ENCODE measurements around the gene ZFPM1. TPM values are rescaled to one million over a fixed set of nuclear protein-coding genes. Genes with fewer than 3 reads are reported as not detected.

Gene ZFPM1
- total RNA-seq, 1 experiment from 2014 or later = 14.6 TPM

DNA sequence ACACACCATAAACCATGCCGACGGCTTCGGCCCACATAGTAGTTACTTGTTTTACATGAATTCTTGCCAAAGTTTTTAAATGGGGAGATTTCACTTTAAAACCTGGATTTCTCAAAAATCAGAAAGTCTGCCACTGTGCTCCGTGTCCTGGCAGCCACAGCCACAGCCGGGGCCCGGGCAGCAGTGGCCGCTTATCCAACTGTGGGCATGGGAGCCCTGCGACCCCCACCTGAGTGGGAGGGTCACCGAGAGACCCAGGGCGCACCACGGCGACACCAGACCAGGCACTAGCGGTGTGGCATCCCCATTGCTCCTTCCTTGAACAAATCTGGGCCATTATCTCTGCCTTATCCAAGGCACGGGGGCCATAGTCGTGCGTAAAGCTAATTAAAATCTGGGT lies 40.3 kb upstream of the ZFPM1 start:
- TF ChIP-seq SRF (IDR thresholded peaks at IDR 0.05; ENCODE audit: low read depth) (no peak), CBX3 (IDR thresholded peaks at IDR 0.05; ENCODE audit: low read depth) (no peak), ZNF274 (IDR thresholded peaks at IDR 0.05; ENCODE audit: low read depth, low read length) (no peak), SIN3A (IDR thresholded peaks at IDR 0.05; ENCODE audit: low read depth) (no peak), ELF1 (IDR thresholded peaks at IDR 0.05; ENCODE audit: borderline replicate concordance, low read depth) (no peak)
- Histone ChIP-seq H3K4me1 (ENCODE audit: control insufficient read depth in 1 of 2, insufficient read depth in 2 of 2, low read length in 2 of 2) (no peaks in the 10 kb centered on the region), H3K4me3 (replicated peaks in 1 of 2; ENCODE audit: low read depth in 1 of 2, low read length in 2 of 2) (no peak overlapping the region), H3K27me3 (ENCODE audit: insufficient read depth, low read length) (no peaks in the 10 kb centered on the region), H3K36me3 (ENCODE audit: control insufficient read depth in 1 of 2, insufficient read depth in 2 of 2, low read length in 2 of 2) (no peaks in the 10 kb centered on the region), H3K9ac (ENCODE audit: low read length) (no peak overlapping the region), H2AFZ (ENCODE audit: low read depth, low read length, poor library complexity, severe bottlenecking) (no peak overlapping the region), H4K20me1 (ENCODE audit: insufficient read depth) (no peaks in the 10 kb centered on the region), H3K4me2 (ENCODE audit: low read length) (no peak overlapping the region), H3K9me3 (ENCODE audit: control insufficient read depth in 1 of 2, insufficient read depth in 1 of 2, low read depth in 1 of 2, low read length in 2 of 2) (no peaks in the 10 kb centered on the region), H3K27ac (ENCODE audit: low read depth, low read length) (no peak overlapping the region), H3K79me2 (ENCODE audit: insufficient read depth, low read length) (no peaks in the 10 kb centered on the region), H3K9me2 (ENCODE audit: insufficient read depth) (no peaks in the 10 kb centered on the region)
- ChIA-PET CTCF (no interaction called here), RAD21 (ENCODE audit: low non-redundant PET in 1 of 2, low total read pairs in 2 of 2, uncharacterized antibody in 2 of 2, unreplicated experiment in 2 of 2) (no interaction called here), POLR2A (no interaction called here)
- intact Hi-C loops (cut with micrococcal nuclease) = no loop called here
- DNase-seq (ENCODE audit: low read depth, low spot score) = no peak
- BruUV-seq (replicated peaks) = no TSS peak
- ATAC-seq = no peak

DNA sequence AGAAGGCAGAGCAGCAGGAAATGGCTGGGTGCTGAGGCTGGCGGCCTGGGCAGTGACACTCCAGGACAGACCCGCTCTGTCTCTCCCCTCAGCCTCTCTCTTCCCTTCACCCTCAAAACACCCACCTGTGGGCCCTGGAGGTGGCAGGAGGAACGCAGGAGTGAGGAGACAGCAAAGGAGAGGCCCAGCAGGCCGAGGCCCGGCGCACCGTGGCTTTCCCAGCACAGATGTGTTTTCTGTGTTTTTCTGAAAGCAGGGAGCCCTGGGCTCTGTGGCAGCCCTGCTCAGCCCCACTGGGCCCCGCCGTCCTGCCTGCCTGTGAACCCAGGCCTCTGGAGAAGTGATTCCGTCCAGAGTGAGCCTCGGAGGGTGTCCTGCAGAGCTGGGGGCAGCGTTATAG lies 39.8 kb upstream of the ZFPM1 start:
- no peak overlapping the region for H3K4me2 ChIP-seq (ENCODE audit: low read length)
- ATAC-seq (no peak), DNase-seq (ENCODE audit: low read depth, low spot score) (no peak)
- H3K27ac ChIP-seq (ENCODE audit: low read depth, low read length) = no peak overlapping the region
- ChIA-PET RAD21 (ENCODE audit: low non-redundant PET in 1 of 2, low total read pairs in 2 of 2, uncharacterized antibody in 2 of 2, unreplicated experiment in 2 of 2) (no interaction called here), POLR2A (no interaction called here), CTCF (no interaction called here)
- no peak overlapping the region for H2AFZ ChIP-seq (ENCODE audit: low read depth, low read length, poor library complexity, severe bottlenecking)
- no TSS peak for BruUV-seq (replicated peaks)
- H3K36me3 ChIP-seq (ENCODE audit: control insufficient read depth in 1 of 2, insufficient read depth in 2 of 2, low read length in 2 of 2) = no peaks in the 10 kb centered on the region
- H4K20me1 ChIP-seq (ENCODE audit: insufficient read depth) = no peaks in the 10 kb centered on the region
- no peaks in the 10 kb centered on the region for H3K27me3 ChIP-seq (ENCODE audit: insufficient read depth, low read length)
- H3K4me1 ChIP-seq (ENCODE audit: control insufficient read depth in 1 of 2, insufficient read depth in 2 of 2, low read length in 2 of 2) = no peaks in the 10 kb centered on the region
- H3K9me3 ChIP-seq (ENCODE audit: control insufficient read depth in 1 of 2, insufficient read depth in 1 of 2, low read depth in 1 of 2, low read length in 2 of 2) = no peaks in the 10 kb centered on the region
- intact Hi-C loops (cut with micrococcal nuclease) = no loop called here
- no peak overlapping the region for H3K9ac ChIP-seq (ENCODE audit: low read length)
- no peaks in the 10 kb centered on the region for H3K9me2 ChIP-seq (ENCODE audit: insufficient read depth)
- TF ChIP-seq JUND (IDR thresholded peaks at IDR 0.05) (no peak), SP1 (IDR thresholded peaks at IDR 0.05; ENCODE audit: low read depth) (no peak), RAD21 (IDR thresholded peaks at IDR 0.05; ENCODE audit: low read depth) (no peak), EZH2 (IDR thresholded peaks at IDR 0.05) (no peak), POLR2AphosphoS5 (IDR thresholded peaks at IDR 0.05; ENCODE audit: low read depth, low read length) (no peak)
- TF ChIP-seq, protein P1, sequence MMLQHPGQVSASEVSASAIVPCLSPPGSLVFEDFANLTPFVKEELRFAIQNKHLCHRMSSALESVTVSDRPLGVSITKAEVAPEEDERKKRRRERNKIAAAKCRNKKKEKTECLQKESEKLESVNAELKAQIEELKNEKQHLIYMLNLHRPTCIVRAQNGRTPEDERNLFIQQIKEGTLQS (IDR thresholded peaks at IDR 0.05) = no peak
- TF ChIP-seq, protein P2, sequence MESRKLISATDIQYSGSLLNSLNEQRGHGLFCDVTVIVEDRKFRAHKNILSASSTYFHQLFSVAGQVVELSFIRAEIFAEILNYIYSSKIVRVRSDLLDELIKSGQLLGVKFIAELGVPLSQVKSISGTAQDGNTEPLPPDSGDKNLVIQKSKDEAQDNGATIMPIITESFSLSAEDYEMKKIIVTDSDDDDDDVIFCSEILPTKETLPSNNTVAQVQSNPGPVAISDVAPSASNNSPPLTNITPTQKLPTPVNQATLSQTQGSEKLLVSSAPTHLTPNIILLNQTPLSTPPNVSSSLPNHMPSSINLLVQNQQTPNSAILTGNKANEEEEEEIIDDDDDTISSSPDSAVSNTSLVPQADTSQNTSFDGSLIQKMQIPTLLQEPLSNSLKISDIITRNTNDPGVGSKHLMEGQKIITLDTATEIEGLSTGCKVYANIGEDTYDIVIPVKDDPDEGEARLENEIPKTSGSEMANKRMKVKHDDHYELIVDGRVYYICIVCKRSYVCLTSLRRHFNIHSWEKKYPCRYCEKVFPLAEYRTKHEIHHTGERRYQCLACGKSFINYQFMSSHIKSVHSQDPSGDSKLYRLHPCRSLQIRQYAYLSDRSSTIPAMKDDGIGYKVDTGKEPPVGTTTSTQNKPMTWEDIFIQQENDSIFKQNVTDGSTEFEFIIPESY (IDR thresholded peaks at IDR 0.05; ENCODE audit: extremely low read depth, insufficient replicate concordance, low read length) = no peak
- no peak overlapping the region for H3K4me3 ChIP-seq (replicated peaks in 1 of 2; ENCODE audit: low read depth in 1 of 2, low read length in 2 of 2)
- H3K79me2 ChIP-seq (ENCODE audit: insufficient read depth, low read length) = no peaks in the 10 kb centered on the region

Measured in HCT116 (cell line).